SW 1271 (cell line): ENCODE results near the gene POLE.
"Not testable (repeated sequence)": the region's sequence is repeated elsewhere in the genome, so short reads cannot be mapped to it uniquely, and the experiment has no call there.

Experiments
- DNase-seq, 2 experiments: peaks; one replicate each; lab custom pipeline; 2025; lab: John Stamatoyannopoulos, UW

The POLE gene

DNA sequence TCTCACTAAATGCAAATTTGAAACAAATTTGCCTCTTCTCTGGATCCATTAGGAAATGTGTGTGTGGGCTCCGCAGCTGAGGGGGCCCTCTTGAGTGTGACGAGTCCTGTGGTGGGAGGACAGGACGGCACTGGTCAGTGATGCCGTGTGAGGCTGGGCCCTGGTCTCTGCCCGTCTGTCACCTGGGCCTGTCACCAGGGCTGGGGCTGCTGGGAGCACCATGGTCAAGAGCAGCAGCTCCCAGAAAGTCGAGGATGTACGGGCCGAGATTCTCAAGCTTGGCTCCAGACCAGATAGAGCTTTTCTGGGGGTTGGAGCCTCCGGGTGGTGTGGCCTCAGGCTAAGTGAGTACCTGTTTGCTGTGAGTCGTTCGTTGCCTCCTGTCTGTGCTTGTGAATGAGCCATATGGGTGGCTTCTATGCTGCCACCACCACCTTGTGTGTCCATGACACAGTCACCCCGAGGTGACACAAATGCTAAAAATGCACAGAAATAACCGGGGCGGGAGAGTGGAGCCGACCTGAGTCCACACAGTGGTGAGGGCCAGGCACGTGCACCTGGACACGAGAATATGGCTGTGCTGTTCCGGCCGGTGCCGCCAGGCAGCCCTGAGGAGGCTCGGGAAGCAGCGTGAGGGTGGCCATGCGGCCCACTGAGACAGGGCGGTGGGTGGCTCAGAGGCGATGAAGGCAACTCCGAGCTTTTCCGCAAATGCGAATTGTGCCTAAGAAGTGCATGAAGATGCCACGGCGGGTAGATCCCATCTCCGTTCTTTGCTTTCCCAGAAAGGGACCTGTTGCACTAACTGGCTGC is 32.2 kb upstream of the POLE start:
- DNase-seq = no peak

DNA sequence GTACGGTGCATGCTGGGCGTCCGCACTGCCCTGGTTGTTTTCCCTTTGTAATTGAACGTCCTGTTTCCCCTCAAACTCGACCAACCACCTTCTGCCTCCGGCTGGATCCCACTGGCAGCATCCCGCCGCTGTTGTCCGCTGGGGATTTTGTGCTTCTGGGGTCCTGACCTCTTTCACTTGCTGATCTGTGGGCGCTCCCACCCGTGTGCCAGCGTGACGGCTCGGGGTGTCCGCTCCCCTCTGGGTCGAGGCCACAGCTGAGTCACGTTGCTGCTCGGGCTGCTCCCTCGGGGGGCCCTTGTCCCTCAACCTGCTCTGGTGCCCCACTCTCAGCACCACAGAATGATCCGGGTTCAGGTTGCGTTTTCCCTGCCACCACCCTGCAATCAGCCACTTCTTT is 31.5 kb upstream of the POLE start:
- DNase-seq = no peak

DNA sequence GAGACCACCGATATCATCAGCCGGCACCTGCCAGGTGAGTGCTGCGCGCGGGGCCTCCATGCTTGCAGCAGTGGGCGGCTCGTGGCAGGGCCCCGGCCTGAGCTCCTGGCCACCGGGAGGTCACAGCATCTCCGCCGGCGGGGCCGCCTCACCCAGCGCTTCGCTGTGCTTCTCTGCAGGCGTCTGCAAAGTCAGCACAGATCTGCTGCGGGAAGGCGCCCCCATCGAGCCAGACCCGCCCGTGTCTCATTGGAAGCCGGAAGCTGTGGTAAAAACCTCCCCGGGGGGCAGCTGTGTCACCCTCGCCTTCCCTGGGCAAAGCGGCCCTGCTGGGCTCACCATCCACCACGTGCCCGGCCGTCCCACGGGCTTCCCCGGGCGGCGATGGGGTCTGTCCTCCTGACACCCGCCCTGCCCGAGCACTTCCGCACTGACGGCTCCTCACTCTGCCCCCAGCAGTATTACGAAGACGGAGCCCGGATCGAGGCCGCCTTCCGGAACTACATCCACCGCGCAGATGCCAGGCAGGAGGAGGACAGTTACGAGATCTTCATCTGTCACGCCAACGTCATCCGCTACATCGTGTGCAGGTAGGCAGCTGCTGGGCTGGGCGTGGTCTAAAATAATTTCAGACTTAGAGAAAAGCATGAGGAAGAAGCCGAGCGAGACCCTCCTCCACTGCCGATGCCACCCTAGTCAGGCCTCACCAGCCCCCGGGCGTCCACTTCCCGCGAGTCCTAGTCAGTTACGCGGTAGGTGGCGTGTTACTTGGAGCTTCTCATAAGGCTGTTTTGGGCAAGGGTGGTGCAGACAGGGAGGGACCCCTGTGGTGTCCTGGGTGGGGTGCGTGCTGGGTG is 30.6 kb upstream of the POLE start:
- no peak for DNase-seq

DNA sequence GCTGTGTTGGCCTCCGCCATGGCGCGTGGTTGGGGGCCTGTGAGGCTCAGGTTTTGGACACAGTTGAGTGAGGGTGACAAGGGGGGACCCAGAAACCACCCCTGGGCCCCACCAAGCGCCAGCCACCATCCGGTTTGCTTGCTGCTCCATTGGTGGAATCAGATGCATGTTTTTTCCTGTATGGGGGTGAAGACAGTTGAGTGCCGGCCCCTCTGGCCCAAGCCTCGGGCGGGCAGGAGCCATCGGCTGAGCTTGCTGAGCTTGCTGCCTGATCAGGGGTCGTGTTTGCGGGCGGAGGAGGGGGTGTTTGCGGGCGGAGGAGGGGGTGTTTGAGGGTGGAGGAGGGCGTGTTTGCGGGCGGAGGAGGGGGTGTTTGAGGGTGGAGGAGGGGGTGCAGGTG is 29.9 kb upstream of the POLE start:
- DNase-seq = no peak

DNA sequence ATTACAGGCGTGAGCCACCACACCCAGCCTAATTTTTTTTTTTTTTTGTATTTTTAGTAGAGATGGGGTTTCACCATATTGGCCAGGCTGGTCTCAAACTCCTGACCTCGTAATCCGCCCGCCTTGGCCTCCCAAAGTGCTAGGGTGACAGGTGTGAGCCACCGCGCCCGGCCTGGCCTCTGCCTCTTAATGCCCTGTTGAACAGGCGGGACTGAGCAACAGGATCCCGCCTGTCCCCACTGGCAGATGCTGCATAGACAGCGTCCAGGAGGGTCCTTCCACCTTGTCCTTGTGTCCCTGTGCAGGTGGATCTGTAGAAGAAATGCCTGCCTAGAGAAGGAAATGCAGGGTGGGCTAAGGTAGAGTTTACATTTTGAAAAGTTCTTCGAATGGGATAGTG is 29.2 kb upstream of the POLE start:
- DNase-seq = no peak

DNA sequence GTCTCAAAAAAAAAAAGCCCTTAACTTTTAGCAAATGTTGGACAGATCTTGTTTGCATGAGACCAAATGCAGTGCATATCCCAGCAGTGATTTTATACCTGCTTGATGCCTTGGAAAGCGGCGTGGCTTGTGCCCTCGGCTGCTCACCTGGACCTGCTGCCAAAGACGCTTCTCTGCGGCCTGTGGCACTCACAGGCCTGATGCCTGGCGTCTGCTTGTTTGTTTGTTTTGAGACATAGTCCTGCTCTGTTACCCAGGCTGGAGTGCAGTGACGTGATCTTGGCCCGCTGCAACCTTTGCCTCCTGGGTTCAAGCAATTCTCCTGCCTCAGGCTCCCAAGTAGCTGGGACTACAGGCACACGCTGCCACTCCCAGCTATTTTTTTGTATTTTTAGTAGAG is 28.7 kb upstream of the POLE start:
- no peak for DNase-seq

DNA sequence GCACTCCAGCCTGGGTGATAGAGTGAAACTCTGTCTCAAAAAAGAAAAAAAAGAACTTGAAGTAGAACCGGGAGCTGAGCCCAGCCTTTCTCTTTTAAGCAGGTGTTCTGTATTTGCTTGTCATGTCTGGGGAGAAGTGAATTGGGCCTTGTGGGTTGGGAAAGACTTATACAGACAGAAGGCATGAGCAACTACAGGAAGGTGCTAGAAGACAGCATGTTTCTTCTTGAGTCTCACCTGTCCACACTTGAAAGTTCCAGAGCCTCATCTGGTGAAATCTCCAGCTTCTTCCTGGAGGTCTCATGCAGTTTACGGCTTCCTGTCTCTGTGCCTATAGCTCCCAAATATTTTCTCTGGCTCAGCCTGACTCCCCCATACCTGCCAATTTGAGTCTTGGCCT is 26.0 kb upstream of the POLE start:
- no peak for DNase-seq

DNA sequence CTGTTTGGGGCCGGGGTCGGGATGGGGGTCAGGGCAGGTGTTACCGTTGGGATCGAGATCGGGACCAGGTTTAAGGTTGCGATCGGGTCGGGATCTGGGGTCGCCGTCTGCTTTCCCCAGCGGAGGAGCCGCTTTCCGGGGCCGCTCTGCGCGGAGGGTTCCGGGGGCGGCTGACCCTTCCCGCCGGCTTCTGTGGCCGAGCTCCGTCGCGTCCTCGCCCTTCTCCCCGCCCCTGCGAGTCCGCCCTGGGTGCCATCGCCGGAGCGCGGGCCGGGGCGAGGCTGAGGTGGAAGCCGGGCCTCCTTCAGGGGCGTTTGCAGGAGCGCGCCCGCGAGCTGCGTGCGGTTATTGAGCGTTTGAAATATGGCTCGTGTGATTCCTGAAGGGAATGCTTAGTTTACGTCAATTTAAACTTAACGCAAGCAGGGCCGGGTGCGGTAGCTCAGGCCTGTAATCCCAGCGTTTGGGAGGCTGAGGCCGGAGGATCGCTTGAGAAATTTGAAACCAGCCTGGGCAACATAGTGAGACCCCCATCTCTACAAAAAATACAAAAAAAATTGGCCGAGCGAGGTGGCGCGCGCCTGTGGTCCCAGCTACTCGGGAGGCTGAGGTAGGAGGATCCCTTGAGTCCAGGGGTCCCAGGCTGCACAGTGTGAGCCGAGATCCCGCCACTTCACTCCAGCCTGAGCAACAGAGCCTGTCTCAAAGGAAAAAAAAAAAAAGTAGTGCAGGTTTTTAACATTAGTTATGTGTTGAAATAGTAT is 24.1 kb upstream of the POLE start:
- DNase-seq = no peak

DNA sequence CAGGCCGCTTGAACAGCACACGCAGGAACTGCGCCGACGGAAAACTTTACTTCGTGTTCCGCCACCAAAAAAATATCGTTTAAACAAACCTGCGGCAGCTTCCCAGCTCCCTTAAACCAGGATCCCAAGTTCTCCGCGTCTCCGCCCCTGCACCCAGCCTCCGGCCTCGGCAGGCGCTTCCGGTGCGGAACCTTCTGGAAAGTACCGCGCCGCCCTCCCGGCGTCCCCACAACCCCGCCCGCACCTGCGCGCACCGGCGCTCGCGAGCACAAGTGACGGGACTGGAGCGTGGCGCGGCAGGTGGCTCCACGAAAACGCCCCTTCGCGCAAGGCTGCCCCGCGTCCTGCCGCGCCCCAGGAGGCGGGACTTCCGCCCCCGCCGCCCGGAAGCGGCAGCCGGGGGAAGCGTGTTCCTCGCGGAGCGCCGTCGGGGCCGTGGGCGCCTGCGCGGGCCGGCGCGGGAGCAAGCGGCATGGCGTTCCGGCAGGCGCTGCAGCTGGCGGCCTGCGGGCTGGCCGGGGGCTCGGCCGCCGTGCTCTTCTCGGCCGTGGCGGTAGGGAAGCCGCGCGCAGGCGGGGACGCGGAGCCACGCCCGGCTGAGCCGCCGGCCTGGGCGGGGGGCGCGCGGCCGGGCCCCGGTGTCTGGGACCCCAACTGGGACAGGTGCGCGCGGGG is 23.4 kb upstream of the POLE start, which contains the start of gene PGAM5:
TSS of gene PGAM5 (plus strand) at position 438 of the 675 bp plus-strand sequence. CDS start at position 473, 35 bp downstream.
- DNase-seq = peak; percentile 45 to 73

DNA sequence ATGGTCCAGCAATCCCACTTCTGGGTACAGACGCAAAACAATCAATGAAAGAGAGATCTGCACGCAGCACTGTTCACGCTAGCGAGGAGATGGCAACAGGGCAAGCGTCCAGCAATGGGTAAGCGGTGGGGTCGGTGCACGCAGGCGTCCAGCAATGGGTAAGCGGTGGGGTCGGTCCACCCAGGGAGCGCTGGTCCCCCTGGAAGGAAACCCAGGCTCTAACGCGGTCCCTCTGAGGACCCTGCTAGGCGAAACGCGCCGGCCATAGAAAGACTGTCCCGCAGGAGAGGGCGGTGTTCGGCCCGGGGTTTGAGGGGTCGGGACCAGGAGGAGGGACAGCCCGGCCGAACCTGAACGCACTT is 22.9 kb upstream of the POLE start:
- DNase-seq = no peak

DNA sequence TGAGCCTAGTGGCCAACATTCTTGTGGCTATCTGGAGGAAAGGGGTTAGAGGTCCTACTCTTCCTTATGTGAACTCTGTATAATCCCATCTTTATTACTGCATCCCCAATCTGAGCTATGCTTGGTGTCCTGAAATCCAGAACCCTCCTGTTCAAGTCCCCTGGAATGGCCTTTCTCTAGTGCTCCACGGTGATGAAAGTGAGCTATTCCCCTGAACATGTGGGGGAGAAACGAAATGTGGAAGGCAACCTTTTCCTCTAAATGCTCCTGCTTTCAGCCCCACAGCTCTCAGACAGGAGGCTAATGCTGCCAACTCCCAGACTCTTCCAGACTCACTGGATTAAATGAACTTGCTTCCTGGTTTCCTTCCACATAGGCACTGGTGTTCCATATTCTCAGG is 21.0 kb upstream of the POLE start:
- DNase-seq = no peak

DNA sequence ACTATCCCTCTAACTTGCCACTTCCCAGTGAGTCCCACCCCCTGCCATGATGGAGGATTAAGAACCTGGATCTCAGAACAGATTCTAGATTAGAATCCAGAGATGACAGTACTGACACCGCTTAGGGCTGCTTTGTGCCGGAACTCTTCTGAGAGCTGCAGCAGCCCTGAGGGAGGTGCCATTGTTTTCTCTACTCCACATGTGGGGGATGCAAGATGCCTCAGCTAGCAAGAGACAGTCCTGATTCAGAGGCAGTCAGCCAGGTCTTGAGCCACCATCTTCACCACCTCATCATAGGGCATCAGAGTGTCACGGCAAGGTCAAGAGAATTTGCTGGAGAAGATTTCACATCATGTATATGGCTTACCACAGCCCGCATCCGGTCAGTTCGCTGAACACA is 20.1 kb upstream of the POLE start:
- no peak for DNase-seq

DNA sequence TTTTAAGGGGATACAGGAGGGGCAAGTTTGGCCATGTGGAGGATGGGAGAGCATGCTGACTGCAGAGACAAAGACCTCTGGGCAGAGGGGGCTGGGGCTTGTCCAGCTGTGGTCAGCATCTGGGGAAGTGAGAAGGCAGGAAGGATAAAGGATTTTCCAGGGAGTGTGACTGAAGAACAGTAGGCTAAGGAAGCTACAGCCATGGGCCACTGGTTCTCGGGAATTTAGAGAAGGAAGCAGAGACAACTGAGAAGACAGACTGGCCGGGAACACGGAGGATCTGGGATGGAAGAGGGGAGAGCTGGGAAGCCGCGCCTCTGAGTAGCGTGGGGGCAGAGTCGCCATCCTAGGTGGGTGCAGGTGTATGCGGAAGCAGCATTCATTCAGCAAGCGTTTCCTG is 16.5 kb upstream of the POLE start:
- no peak for DNase-seq

DNA sequence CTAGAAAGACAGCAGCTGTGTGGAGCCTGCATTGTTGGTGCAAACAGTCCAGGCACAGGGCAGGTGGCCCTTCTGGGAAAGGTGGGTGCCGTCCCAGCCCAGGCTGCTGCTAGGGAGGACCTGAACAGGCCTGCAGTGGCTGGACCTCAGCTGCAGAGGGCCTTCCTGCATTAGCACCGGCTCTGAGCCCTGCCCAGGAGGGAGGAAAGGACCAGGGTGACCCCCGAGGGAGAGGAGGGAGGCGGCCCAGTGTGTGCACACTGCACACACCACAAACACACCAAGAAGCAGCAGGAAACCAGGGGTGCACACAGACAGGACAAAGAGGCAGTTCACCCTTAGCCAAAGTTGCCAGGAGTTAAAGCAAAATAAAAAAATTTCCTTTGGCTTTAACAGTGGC is 15.5 kb upstream of the POLE start:
- DNase-seq = no peak

DNA sequence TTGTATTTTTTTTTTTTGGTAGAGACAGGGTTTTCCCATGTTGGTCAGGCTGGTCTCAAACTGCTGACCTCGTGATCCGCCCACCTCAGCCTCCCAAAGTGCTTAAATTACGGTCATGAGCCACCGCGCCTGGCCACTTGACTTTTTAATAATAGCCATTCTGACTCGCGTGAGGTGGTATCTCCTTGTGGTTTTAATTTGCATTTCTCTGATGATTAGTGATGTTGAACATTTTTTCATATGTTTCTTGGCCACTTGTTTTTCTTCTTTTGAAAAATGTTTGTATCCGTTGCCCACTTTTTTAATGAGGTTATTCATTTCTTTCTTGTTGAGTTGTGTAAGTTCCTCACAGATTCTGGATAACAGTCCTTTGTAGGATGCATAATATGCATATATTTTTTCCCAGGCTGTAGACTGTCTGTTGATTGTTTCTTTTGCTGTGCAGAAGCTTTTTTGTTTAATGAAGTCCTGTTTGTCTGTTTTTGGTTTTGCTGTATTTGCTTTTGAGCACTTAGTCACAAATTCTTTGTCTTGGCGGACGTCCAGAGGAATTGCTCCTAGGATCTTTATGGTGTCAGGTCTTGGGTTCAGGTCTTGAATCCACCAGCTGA is 13.2 kb upstream of the POLE start:
- DNase-seq = no peak

DNA sequence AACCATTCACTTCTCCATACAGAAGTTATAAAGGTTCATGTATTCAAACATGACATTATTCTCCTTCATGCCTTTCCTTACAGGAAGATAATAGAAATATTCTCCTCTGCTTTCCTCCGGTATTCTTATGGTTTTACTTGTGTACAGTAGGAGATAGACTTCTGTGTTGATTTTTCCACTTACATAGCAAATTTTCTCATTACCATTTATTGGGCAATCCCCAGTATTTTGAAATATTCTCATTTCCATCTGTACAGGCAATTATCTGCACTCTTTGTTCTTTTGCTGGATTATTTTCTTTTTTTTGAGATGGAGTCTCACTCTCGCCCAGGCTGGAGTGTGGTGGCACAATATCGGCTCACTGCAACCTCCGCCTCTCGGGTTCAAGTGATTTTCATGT is 11.2 kb upstream of the POLE start:
- no peak for DNase-seq

DNA sequence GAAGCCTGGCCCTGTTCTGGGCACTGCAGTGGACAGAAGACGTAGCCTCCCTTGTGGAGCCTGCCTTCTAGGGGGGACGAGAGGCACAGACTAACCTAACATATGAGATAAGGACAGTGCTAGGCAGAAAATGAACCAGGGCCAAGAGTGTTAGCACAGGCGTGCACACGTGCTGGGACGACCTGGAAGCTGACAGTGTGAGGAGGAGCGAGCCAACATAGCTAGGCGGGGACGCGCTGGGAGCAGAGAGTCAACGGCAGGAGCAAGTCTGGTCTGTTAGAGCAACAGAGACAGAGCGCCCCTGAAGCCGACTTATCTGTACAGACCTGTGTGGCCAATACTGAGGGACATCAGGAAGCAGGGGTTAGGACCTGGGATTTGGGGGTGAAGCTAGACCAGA is 8.3 kb upstream of the POLE start:
- DNase-seq = no peak

DNA sequence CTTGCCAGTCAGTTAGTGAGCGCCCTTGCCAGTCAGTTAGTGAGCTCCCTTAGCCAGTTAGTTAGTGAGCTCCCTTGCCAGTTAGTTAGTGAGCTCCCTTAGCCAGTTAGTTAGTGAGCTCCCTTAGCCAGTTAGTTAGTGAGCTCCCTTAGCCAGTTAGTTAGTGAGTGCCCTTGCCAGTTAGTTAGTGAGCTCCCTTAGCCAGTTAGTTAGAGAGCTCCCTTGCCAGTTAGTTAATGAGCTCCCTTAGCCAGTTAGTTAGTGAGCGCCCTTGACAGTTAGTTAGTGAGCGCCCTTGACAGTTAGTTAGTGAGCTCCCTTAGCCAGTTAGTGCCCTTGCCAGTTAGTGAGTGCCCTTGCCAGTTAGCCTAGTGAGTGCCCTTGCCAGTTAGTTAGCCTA is 7.7 kb upstream of the POLE start:
- DNase-seq = not testable (repeated sequence)

DNA sequence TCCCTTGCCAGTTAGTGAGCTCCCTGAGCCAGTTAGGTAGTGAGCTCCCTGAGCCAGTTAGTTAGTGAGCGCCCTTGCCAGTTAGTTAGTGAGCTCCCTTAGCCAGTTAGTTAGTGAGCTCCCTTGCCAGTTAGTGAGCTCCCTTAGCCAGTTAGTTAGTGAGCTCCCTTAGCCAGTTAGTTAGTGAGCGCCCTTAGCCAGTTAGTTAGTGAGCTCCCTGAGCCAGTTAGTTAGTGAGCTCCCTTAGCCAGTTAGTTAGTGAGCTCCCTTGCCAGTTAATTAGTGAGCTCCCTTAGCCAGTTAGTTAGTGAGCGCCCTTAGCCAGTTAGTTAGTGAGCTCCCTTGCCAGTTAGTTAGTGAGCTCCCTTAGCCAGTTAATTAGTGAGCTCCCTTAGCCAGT is 4.9 kb upstream of the POLE start:
- not testable (repeated sequence) for DNase-seq

DNA sequence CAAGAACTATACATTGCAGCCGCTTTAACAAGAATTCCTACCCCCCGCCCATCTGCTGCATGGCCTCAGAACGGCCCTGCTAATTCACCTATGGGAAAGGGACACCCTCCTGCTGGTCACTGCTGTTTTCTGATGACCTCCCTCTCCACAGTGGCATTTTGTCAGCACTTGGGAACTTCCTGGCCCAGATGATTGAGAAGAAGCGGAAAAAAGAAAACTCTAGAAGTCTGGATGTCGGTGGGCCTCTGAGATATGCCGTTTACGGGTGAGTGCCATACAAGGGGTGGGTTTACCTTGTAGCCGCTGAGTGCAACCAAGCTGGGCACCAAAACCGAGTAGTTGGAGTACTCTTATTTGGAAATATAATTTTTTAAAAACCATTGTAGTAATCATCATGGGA is 3.0 kb upstream of the POLE start:
- DNase-seq = no peak

DNA sequence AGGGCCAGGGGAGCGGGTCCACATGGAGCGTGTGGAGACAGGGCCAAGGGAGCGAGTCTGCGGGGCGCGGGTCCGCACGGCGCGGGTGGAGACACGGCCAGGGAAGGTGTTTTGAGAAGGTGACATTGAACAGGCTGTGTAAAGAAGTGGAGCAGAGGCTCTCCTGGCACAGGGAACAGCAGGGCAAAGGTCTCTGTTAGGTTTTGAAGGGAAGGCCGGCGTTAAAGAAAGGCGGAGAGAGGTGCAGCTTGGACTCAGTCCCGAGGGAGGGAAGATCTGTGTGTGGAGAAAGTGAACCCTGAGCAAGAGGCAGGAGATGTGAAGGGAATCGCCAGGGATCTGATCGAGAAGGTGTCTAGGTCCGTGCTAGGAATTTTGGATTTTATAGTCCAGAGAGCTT is 2.1 kb upstream of the POLE start:
- DNase-seq = no peak

DNA sequence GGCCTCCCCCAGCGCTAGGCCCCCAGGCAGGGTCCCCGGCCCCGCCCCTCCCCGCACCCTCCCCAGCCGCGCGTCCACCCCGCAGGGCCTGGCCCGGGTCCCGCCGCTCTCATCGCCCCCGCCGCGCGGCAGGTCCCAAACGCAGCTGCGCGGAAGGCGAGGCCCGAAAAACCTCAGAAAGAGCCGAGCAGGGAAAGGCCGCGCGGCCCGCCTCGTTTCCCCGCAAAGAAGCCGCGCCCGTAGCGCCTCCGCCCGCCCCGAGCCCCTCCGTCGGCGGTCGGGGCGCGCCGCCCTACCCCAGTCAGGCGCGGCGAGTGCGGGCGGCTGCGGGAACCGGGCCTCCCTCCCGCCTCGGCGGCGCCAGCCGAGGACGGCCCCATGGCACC is 324 bp downstream of the POLE start:
- DNase-seq = no peak
